Endothelial cell of umbilical vein (primary cell): ENCODE data around the gene NUBPL. TPM values are rescaled to one million over a fixed set of nuclear protein-coding genes. Genes with fewer than 3 reads are reported as not detected.

Experiments used
- BruUV-seq: library from RNA; stranded (reverse); fragments of 400-500 nt; replicated peaks from 2 replicates; lab custom pipeline; 2021; lab: Mats Ljungman, UMichigan
- CTCF ChIA-PET: fragments of 300-600, 350-600 bp; sonication (Branson Sonifier 250); formaldehyde crosslinking; loops from one replicate; lab custom pipeline; 2021; ENCODE audit warnings: antibody characterized with exemption, inconsistent platforms; lab: Charles Lee
- POLR2A ChIA-PET: fragments of 300-600, 350-600 bp; sonication (Branson Sonifier 250); formaldehyde crosslinking; loops from one replicate; lab custom pipeline; 2021; ENCODE audit warnings: antibody characterized with exemption, inconsistent platforms; lab: Charles Lee
- DNase-seq: peaks from one replicate; pipeline ENCODE4 v3.0.0-alpha.2; 2011; ENCODE audit warnings: low read depth, low spot score
- FAIRE-seq: peaks from 2 replicates; lab custom pipeline; 2011; peaks lifted over from hg19 to GRCh38; lab: Jason Lieb, UNC
- H2AFZ ChIP-seq: 2 replicates; pipeline ENCODE4 v1.6.0; 2012; ENCODE audit warnings: low read depth, low read length, control low read depth, inconsistent platforms
- H3K27ac ChIP-seq: 2 replicates; pipeline ENCODE4 v1.5.1; 2011; ENCODE audit warnings: low read depth, mild to moderate bottlenecking, control low read depth, low read length, moderate library complexity; ENCODE audit not compliant: insufficient read depth
- H3K27me3 ChIP-seq, 2 experiments: 2 replicates each; pipeline versions ENCODE4 v1.6.0 to v1.6.1; 2011; ENCODE audit warnings: low read length in 2 of 2, mixed read lengths in 1 of 2; ENCODE audit not compliant: control insufficient read depth in 2 of 2, insufficient read depth in 2 of 2
- H3K36me3 ChIP-seq, 2 experiments: 2 replicates in 1 of 2; 3 replicates in 1 of 2; pipeline ENCODE4 v1.5.1; 2011; ENCODE audit warnings: low read length in 2 of 2, mild to moderate bottlenecking in 1 of 2, moderate library complexity in 1 of 2; ENCODE audit not compliant: control insufficient read depth in 2 of 2, insufficient read depth in 2 of 2; ENCODE audit errors: extremely low read depth in 1 of 2
- H3K4me1 ChIP-seq: 3 replicates; pipeline ENCODE4 v1.5.1; 2011; ENCODE audit warnings: mild to moderate bottlenecking, low read length; ENCODE audit not compliant: control insufficient read depth, insufficient read depth; ENCODE audit errors: extremely low read depth
- H3K4me2 ChIP-seq: 2 replicates; pipeline ENCODE4 v1.6.1; 2011; ENCODE audit warnings: low read length, control low read depth, mixed read lengths; ENCODE audit not compliant: insufficient read depth
- H3K4me3 ChIP-seq, 3 experiments: fragments of 200-600 bp in 1 of 3; sonication (generic), shearing (Covaris generic) in 1 of 3; replicated peaks in 1 of 3; 2 replicates each; pipeline ENCODE4 v1.5.1; 2011 to 2016; ENCODE audit warnings: control low read depth in 3 of 3, low read length in 3 of 3, mild to moderate bottlenecking in 2 of 3, inconsistent platforms in 1 of 3, low read depth in 1 of 3, moderate library complexity in 1 of 3; ENCODE audit not compliant: insufficient read depth in 1 of 3
- H3K79me2 ChIP-seq: 2 replicates; pipeline ENCODE4 v1.6.0; 2012; ENCODE audit warnings: low read length, inconsistent platforms; ENCODE audit not compliant: control insufficient read depth, insufficient read depth
- H3K9ac ChIP-seq: replicated peaks from 2 replicates; pipeline ENCODE3; 2011; ENCODE audit warnings: low read length, control low read depth; ENCODE audit not compliant: insufficient read depth; ENCODE audit errors: extremely low read depth
- H3K9me1 ChIP-seq: replicated peaks from 3 replicates; pipeline ENCODE4 v1.6.0; 2011; ENCODE audit warnings: mild to moderate bottlenecking, low read length; ENCODE audit not compliant: control insufficient read depth, insufficient read depth; ENCODE audit errors: extremely low read depth
- H3K9me3 ChIP-seq: replicated peaks from 2 replicates; pipeline ENCODE4 v1.5.1; 2012; ENCODE audit warnings: low read length, inconsistent platforms; ENCODE audit not compliant: control insufficient read depth, insufficient read depth
- H4K20me1 ChIP-seq: replicated peaks from 2 replicates; pipeline ENCODE3; 2011; ENCODE audit warnings: mild to moderate bottlenecking, low read length; ENCODE audit not compliant: control insufficient read depth, insufficient read depth; ENCODE audit errors: extremely low read depth
- CTCF ChIP-seq, 2 donors: IDR thresholded peaks; 1 replicate in 1 of 2; 2 replicates in 1 of 2; pipeline ENCODE4 v1.5.1; 2011; ENCODE audit warnings: low read length in 2 of 2, mild to moderate bottlenecking in 2 of 2, moderate library complexity in 2 of 2, control low read depth in 1 of 2, inconsistent platforms in 1 of 2, low read depth in 1 of 2; ENCODE audit not compliant: insufficient read depth in 1 of 2; ENCODE audit errors: extremely low read depth in 1 of 2
- GATA2 ChIP-seq: IDR thresholded peaks from 2 replicates; pipeline ENCODE4 v1.7.0; 2011; ENCODE audit warnings: low read depth, mild to moderate bottlenecking, moderate library complexity, mixed read lengths, low read length; ENCODE audit not compliant: insufficient read length, insufficient read depth
- JUN ChIP-seq: IDR thresholded peaks from 2 replicates; pipeline ENCODE4 v1.6.1; 2011; ENCODE audit warnings: borderline replicate concordance, low read depth; ENCODE audit not compliant: insufficient read length, insufficient read depth
- POLR2A ChIP-seq: IDR thresholded peaks from 2 replicates; pipeline ENCODE4 v1.6.1; 2012; ENCODE audit warnings: low read depth, mild to moderate bottlenecking, control low read depth, low read length
- dilution Hi-C: fragments of 300-500 bp; cut with MboI; formaldehyde crosslinking; loops from one replicate; pipeline ENCODE4 v1.15.0; 2019; ENCODE audit warnings: low sequenced_read_pairs; ENCODE audit not compliant: extremely low pct_ligation_motif_present
- intact Hi-C: fragments of 100-400 bp; cut with micrococcal nuclease; formaldehyde crosslinking; loops from one replicate; pipeline ENCODE4 v1.10.0; 2022
- polyA plus RNA-seq, 4 experiments: library from polyadenylated mRNA; depleted of rRNA in 3 of 4; stranded (reverse) in 3 of 4; unstranded in 1 of 4; fragments of >200 nt; gene quantifications; 2 replicates each; pipeline versions ENCODE4 v1.2.1 to v1.2.3, GENCODE V29; 2011 to 2012; ENCODE audit warnings: missing spikeins in 1 of 4
- total RNA-seq: library from RNA; stranded (reverse); gene quantifications from 2 replicates; pipeline ENCODE4 v1.2.3, GENCODE V29; 2021
- TF ChIP-seq, protein P1 (sequence below): IDR thresholded peaks from 2 replicates; pipeline ENCODE4 v1.6.1; 2011; ENCODE audit not compliant: insufficient read depth, insufficient read length

NUBPL gene
- total and polyA plus RNA-seq, 2 donors (not counting 3 experiments of a cell fraction or from before 2014, with no cell fraction given), result 2.1 to 12.3 TPM

- ChIA-PET POLR2A (no interaction called here), CTCF (interaction anchor here (0.6 kb wide), 1 partner anchor 139 kb away, joined by 3 read pairs; no protein-coding TSS in a partner anchor)
- no peak overlapping the region for H3K27ac ChIP-seq
- TF ChIP-seq GATA2 (no peak), POLR2A (no peak), CTCF (IDR thresholded peaks at IDR 0.05; ENCODE audit: extremely low read depth in 1 of 2, insufficient read depth in 1 of 2, low read depth in 1 of 2, low read length in 2 of 2) (no peak), JUN (no peak)
- TF ChIP-seq, protein P1, sequence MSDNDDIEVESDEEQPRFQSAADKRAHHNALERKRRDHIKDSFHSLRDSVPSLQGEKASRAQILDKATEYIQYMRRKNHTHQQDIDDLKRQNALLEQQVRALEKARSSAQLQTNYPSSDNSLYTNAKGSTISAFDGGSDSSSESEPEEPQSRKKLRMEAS, result no peak
- no peaks in the 10 kb centered on the region for H3K9me3 ChIP-seq
- dilution Hi-C loops (no loop called here), intact Hi-C loops (no loop called here)
- H2AFZ ChIP-seq, result no peak overlapping the region
- peaks cover 0 to 5% of the 10 kb centered on the region in 2 experiments for H3K27me3 ChIP-seq
- no peak overlapping the region for H3K9ac ChIP-seq
- DNase-seq (no peak), FAIRE-seq (no peak)
- H3K4me3 ChIP-seq, result no peak overlapping the region
- H3K9me1 ChIP-seq, result no peaks in the 10 kb centered on the region
- no peaks in the 10 kb centered on the region for H3K4me1 ChIP-seq
- no TSS peak for BruUV-seq
- no peaks in the 10 kb centered on the region for H3K79me2 ChIP-seq
- H3K36me3 ChIP-seq, result no peaks in the 10 kb centered on the region
- H3K4me2 ChIP-seq, result no peak overlapping the region
- H4K20me1 ChIP-seq, result no peaks in the 10 kb centered on the region
Observed at GRCh38 chr14:31536201-31536960, 24.8 kb upstream of the NUBPL start.
